NB4 (cell line): ENCODE results near the gene B3GNT9.

Experiments
- DNase-seq: peaks from one replicate; pipeline ENCODE4 v3.0.0; 2010; ENCODE audit warnings: low read depth
- H3K4me3 ChIP-seq: one replicate; pipeline ENCODE4 v1.5.1; 2011; ENCODE audit warnings: mild to moderate bottlenecking, low read depth, low read length, moderate library complexity
- CTCF ChIP-seq: IDR thresholded peaks from one replicate; pipeline ENCODE4 v1.5.1; 2012; ENCODE audit warnings: low read depth, low read length
- MYC ChIP-seq: IDR thresholded peaks from 2 replicates; pipeline ENCODE4 v1.6.1; 2011; ENCODE audit warnings: low read depth, low read length
- POLR2A ChIP-seq: IDR thresholded peaks from 2 replicates; pipeline ENCODE4 v1.6.1; 2011; ENCODE audit warnings: mild to moderate bottlenecking; ENCODE audit not compliant: insufficient read length; ENCODE audit errors: extremely low read depth
- TF ChIP-seq, protein P1 (sequence below): IDR thresholded peaks from 2 replicates; pipeline ENCODE4 v1.6.1; 2011; ENCODE audit warnings: low read depth, low read length

B3GNT9 gene

GRCh38 chr16:67151431-67152097, 766 bp upstream of the B3GNT9 start:
- TF ChIP-seq CTCF: no peak
- TF ChIP-seq, protein P1, sequence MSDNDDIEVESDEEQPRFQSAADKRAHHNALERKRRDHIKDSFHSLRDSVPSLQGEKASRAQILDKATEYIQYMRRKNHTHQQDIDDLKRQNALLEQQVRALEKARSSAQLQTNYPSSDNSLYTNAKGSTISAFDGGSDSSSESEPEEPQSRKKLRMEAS: no peak
- no peak for TF ChIP-seq POLR2A
- no peak for TF ChIP-seq MYC
- no peak overlapping the region for H3K4me3 ChIP-seq
- DNase-seq: peak; percentile 44

GRCh38 chr16:67150047-67150832, 558 bp downstream of the B3GNT9 start:
- TF ChIP-seq, protein P1: no peak
- TF ChIP-seq CTCF (no peak), MYC (no peak), POLR2A (no peak)
- peak; percentile 31 for DNase-seq
- H3K4me3 ChIP-seq: no peak overlapping the region

GRCh38 chr16:67149276-67150046, 1.3 kb downstream of the B3GNT9 start:
- DNase-seq: no peak
- no peak overlapping the region for H3K4me3 ChIP-seq
- TF ChIP-seq, protein P1: no peak
- no peak for TF ChIP-seq POLR2A

- TF ChIP-seq, protein P1: no peak
- no peak for TF ChIP-seq CTCF
- TF ChIP-seq MYC: no peak
- no peak for TF ChIP-seq POLR2A
- H3K4me3 ChIP-seq: no peak overlapping the region
- DNase-seq: no peak
Measured at GRCh38 chr16:67148656-67149275, 2.0 kb downstream of the B3GNT9 start.

DNA sequence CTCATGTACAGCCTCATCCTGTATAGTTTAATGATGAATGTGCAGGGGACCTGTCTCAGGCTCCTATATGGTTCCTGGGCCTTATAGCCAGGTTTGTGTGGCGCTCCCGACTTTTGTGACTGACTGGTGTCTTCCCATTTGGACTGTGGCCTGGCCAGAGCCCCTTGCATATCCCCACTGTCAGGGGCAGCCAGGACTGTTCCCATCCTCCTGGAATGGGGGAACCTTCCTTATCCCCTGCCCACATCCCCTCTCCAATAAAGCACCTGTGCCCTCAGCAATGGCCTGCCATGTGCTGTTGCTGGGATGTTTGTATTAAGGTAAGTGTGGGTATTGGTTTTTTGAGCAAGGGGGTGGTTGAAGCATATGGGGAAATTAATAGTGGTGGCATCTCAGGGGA, 2.6 kb downstream of the B3GNT9 start:
- H3K4me3 ChIP-seq: no peak overlapping the region
- DNase-seq: no peak
- TF ChIP-seq, protein P1: no peak
- TF ChIP-seq POLR2A (no peak), CTCF (no peak), MYC (no peak)
